Stimulated activated naive CD4-positive, alpha-beta T cell treated with Interleukin-2 at 50 U/mL for 16 hours (primary cell): Measurements from ENCODE around the gene LARP1.
"Not testable (repeated sequence)": the region's sequence is repeated elsewhere in the genome, so short reads cannot be mapped to it uniquely, and the experiment has no call there.

ENCODE experiments used
- DNase-seq: peaks from one replicate; lab custom pipeline; 2025; lab: John Stamatoyannopoulos, UW

Gene LARP1

GRCh38 chr5:154735362-154735761, 19.8 kb upstream of the LARP1 start:
- not testable (repeated sequence) for DNase-seq

DNA sequence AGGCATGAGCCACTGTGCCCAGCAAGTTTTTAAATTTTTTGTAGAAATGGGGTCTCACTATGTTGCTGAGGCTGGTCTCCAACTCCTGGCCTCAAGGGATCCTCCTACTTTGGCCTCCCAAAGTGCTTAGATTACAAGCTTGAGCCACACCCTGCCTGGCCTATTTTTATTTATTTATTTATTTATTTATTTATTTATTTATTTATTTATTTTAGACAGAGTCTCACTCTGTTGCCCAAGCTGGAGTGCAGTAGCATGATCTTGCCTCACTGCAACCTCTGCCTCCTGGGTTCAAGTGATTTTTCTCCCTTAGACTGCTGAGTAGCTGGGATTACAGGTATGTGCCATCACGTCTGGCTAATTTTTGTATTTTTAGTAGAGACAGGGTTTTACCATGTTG, 18.8 kb upstream of the LARP1 start:
- not testable (repeated sequence) for DNase-seq

DNA sequence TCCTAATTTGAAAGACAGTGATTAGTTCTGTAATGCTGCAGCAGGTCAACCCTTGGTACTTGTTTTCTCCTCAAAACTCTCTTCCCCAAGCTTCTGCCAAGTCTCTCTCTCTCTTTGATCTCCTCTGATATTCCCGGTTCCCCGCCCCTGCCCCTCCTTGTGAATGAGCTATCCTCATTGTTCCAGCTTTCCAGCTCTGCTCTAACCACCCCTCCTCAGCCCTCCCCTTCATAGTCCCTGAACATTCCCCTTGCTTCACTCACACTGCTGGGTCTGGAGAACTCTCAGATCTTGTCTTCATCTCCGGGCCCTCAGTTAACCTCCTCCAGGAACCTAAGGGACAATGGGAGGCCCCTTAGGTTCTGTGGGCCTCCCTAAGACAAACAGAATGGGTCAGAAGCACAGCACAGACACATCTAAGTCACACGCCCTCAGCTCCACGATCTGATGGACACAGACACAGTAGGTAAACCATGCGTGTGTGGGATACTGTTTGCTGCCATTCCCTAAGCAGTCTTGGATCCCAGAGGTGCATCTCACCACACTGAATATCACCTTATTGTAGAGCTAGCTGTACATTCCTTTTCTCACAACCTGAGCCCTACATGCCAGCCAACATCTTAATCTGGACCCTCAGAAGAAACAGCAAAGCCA, 17.4 kb upstream of the LARP1 start:
- DNase-seq = no peak

GRCh38 chr5:154740483-154740882, 14.7 kb upstream of the LARP1 start:
- no peak for DNase-seq

DNA sequence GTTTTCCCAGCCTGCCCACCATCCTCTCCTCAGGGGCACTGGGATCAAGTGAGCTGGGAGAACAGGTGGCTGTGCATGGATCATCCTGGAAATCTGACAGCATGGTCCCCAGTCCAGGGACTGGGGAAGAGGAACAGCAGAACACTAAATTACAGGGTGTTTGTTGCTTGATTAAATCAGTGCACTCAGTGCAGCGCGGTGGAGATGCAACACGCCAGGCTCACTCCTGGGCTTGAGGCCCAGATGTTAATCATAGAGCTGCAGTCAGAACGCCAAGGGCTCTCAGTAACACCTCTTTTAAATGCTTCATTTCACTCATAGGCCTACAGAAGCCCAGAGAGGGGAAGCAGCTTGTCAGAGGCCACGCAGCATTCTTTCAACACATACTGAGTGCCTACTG, 14.2 kb upstream of the LARP1 start:
- no peak for DNase-seq

DNA sequence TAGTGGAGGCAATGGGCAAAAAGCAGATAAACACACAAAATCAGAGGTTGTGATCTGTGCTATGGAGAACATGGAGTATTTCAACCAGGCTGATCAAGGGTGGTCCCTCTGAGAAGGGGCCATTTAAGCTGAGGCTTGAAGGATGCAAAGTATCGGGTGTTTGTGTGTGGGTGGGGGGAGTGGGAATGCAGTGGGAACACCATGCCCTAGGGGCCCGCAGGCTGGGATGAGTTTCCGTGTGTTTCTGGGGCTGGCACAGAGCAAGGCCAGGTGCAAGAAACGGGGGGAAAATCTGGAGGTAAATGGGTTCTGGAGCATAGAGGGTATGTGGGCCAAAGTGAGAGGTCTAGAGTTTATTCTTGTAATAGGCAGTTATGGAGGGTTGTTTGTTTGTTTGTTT, 13.8 kb upstream of the LARP1 start:
- no peak for DNase-seq

- no peak for DNase-seq
Observed at GRCh38 chr5:154743812-154744211, 11.4 kb upstream of the LARP1 start.

DNA sequence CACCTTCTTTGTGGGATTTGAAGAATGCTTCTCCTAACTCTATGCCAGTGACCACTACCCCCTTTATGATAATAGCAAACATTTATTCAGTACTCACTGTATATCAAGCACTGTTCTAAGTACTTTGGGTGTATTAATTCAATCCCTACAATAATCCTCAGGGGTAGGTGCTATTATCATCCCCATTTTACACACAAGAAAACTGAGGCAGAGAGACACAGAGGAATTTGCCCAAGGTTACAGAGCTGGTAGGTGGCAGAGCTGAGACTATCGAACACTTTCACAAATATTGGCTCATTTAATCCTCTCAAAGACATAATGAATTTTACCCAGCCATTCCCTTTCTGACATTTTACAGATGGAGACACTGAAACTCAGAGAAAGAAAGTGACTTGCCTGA, 9.8 kb upstream of the LARP1 start:
- DNase-seq = no peak

- DNase-seq = no peak
Observed at GRCh38 chr5:154749491-154749890, 5.7 kb upstream of the LARP1 start.

GRCh38 chr5:154750641-154751040, 4.5 kb upstream of the LARP1 start:
- not testable (repeated sequence) for DNase-seq

GRCh38 chr5:154751854-154752253, 3.3 kb upstream of the LARP1 start:
- DNase-seq = no peak

- DNase-seq = no peak
Observed at GRCh38 chr5:154753792-154754191, 1.4 kb upstream of the LARP1 start.

- peak; percentile 99 for DNase-seq
Observed at GRCh38 chr5:154754460-154755360, 467 bp upstream of the LARP1 start.

- DNase-seq = peak; percentile 45
Observed at GRCh38 chr5:154756009-154756867, 1.1 kb downstream of the LARP1 start.

GRCh38 chr5:154756868-154757813, 2.0 kb downstream of the LARP1 start:
- DNase-seq = peak; percentile 54

- peak; percentile 57 for DNase-seq
Observed at GRCh38 chr5:154757814-154758406, 2.7 kb downstream of the LARP1 start.

DNA sequence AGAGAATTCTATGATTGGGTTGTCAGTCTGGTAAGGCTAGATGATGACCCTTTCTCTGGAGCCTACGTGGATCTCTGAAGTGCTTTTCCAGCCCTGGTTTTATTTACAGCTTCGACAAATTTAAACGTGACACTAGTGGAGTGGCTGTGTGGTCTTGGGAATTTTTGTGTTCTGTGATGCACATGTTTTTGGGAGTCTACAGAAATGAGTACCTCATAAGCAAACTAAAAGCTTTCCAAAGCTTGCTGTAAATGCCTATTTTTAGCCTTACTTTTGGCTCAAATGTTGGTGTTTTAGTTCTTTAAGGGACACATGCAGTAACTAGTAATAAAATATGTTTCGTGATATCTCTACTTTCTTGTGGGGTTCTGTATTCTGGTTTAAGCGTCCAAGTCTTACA, 3.3 kb downstream of the LARP1 start:
- DNase-seq = no peak

GRCh38 chr5:154758977-154759376, 3.8 kb downstream of the LARP1 start:
- no peak for DNase-seq

GRCh38 chr5:154759868-154760267, 4.7 kb downstream of the LARP1 start:
- not testable (repeated sequence) for DNase-seq

DNA sequence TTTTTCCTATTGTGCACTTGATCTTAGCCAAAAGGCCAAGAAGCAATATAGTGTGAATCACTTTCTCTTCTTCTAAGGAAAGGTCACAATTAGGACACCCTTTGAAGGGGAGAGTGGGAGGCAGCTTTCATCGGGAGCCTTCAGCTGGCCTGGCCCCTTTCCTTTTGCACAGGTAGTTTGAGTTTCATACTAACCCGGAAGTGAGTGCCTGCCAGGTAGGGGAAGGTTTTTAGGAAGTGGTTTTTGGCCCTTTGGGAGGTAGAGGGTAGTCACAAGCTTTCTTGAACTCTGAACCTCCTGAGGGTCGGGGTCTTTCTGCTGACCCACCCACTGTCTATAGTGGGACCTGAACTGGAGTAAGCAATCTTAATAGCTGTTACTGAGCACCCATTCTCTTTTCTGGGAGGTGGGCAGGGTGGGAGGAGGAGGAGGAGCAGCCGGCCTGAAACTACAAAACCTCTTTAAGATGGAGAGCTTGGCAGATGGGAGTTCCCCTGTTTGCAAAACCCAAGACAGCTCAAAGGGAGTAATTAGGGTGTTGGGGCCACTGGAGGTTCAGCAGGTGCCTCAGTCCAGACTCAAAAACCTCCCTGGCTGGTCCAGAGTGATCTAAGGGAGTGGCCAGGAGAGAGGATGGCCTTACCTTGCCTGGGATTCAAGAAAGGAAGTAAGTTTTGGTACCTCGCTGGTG, 6.0 kb downstream of the LARP1 start:
- DNase-seq = no peak
